HepG2 (cell line): ENCODE measurements around the gene EFL1. TPM values are rescaled to one million over a fixed set of nuclear protein-coding genes. Genes with fewer than 3 reads are reported as not detected.

Experiments
- FOSL2 ChIP-seq: sonication (generic); formaldehyde crosslinking; IDR thresholded peaks from 2 replicates; pipeline ENCODE4 v1.4.0; 2020; ENCODE audit warnings: missing genetic modification reagents
- GATAD2A ChIP-seq: IDR thresholded peaks from 2 replicates; pipeline ENCODE4 v1.6.1; 2016
- HMGA1 ChIP-seq: sonication (generic); formaldehyde crosslinking; conservative IDR thresholded peaks from 2 replicates; pipeline ENCODE4 v1.4.0; 2020; ENCODE audit warnings: missing genetic modification reagents
- HNRNPL ChIP-seq: fragments of 200-400 bp; formaldehyde crosslinking; IDR thresholded peaks from 2 replicates; pipeline ENCODE4 v1.6.1; 2017; ENCODE audit warnings: mild to moderate bottlenecking, low read depth, low read length
- JUNB ChIP-seq: sonication (generic); formaldehyde crosslinking; IDR thresholded peaks from 2 replicates; pipeline ENCODE4 v1.8.0; 2022; ENCODE audit warnings: missing genetic modification reagents, mild to moderate bottlenecking, borderline replicate concordance
- KDM1A ChIP-seq: IDR thresholded peaks from 2 replicates; pipeline ENCODE4 v1.6.1; 2016; ENCODE audit warnings: missing compliant biosample characterization
- MAF1 ChIP-seq: sonication (generic); formaldehyde crosslinking; IDR thresholded peaks from 2 replicates; pipeline ENCODE4 v1.5.0; 2020; ENCODE audit warnings: missing genetic modification reagents, borderline replicate concordance
- MXD4 ChIP-seq: IDR thresholded peaks from 2 replicates; pipeline ENCODE4 v1.6.1; 2016; ENCODE audit warnings: mild to moderate bottlenecking, missing biosample characterization, missing genetic modification reagents
- NFKB2 ChIP-seq: sonication (generic); formaldehyde crosslinking; IDR thresholded peaks from 2 replicates; pipeline ENCODE4 v1.4.0; 2020; ENCODE audit warnings: missing genetic modification reagents, borderline replicate concordance
- NR2F2 ChIP-seq: IDR thresholded peaks from 2 replicates; pipeline ENCODE4 v1.6.1; 2012; ENCODE audit warnings: low read depth, inconsistent platforms, borderline replicate concordance
- PHF21A ChIP-seq: sonication (generic); formaldehyde crosslinking; IDR thresholded peaks from 2 replicates; pipeline ENCODE4 v1.5.0; 2020; ENCODE audit warnings: mild to moderate bottlenecking, missing genetic modification reagents
- SALL1 ChIP-seq: sonication (generic); formaldehyde crosslinking; IDR thresholded peaks from 2 replicates; pipeline ENCODE4 v1.8.0; 2022; ENCODE audit warnings: mild to moderate bottlenecking, missing genetic modification reagents
- SRSF4 ChIP-seq: fragments of 200-400 bp; formaldehyde crosslinking; IDR thresholded peaks from one replicate; pipeline ENCODE4 v1.6.1; 2018; ENCODE audit warnings: mild to moderate bottlenecking, low read depth, low read length, moderate library complexity; ENCODE audit not compliant: poor library complexity, severe bottlenecking
- ZNF558 ChIP-seq: sonication (generic); formaldehyde crosslinking; IDR thresholded peaks from 2 replicates; pipeline ENCODE4 v1.9.0; 2022; ENCODE audit warnings: mild to moderate bottlenecking, missing genetic modification reagents, borderline replicate concordance
- ZNF616 ChIP-seq: sonication (generic); formaldehyde crosslinking; IDR thresholded peaks from 2 replicates; pipeline ENCODE4 v1.5.0; 2020; ENCODE audit warnings: low read depth, mild to moderate bottlenecking, missing genetic modification reagents
- ZNF766 ChIP-seq: sonication (generic); formaldehyde crosslinking; IDR thresholded peaks from 2 replicates; pipeline ENCODE4 v1.5.0; 2020; ENCODE audit warnings: missing genetic modification reagents, borderline replicate concordance
- polyA plus RNA-seq, 8 experiments: library from polyadenylated mRNA; depleted of rRNA in 3 of 8; stranded (reverse) in 7 of 8; unstranded in 1 of 8; fragments of >200 nt; fragmentation: Illumina TruSeq in 4 of 8; extraction: Trizol in 4 of 8; gene quantifications; 2 replicates each; pipeline versions ENCODE4 v1.2.1 to v1.2.3, GENCODE V29; 2011 to 2016; ENCODE audit warnings: low read depth in 4 of 8, missing spikeins in 1 of 8, mixed read lengths in 1 of 8; ENCODE audit not compliant: insufficient read depth in 1 of 8
- total RNA-seq, 5 experiments: library from RNA; depleted of rRNA; stranded (reverse); fragments of >200 nt; fragmentation: Illumina TruSeq; extraction: Trizol; gene quantifications; 2 replicates each; pipeline ENCODE4 v1.2.3, GENCODE V29; 2016; ENCODE audit warnings: low read depth in 1 of 5
- TF ChIP-seq, protein P1 (sequence below): sonication (generic); formaldehyde crosslinking; IDR thresholded peaks from 2 replicates; pipeline ENCODE4 v1.5.0; 2020; ENCODE audit warnings: mild to moderate bottlenecking, missing genetic modification reagents
- TF ChIP-seq, protein P2 (sequence below): sonication (generic); formaldehyde crosslinking; conservative IDR thresholded peaks from 2 replicates; pipeline ENCODE4 v1.8.0; 2022; ENCODE audit warnings: missing genetic modification reagents
- TF ChIP-seq, protein P3 (sequence below): IDR thresholded peaks from 2 replicates; pipeline ENCODE4 v1.6.1; 2016; ENCODE audit warnings: missing genetic modification reagents, missing compliant biosample characterization
- TF ChIP-seq, protein P4 (sequence below): sonication (generic); formaldehyde crosslinking; IDR thresholded peaks from 2 replicates; pipeline ENCODE4 v1.4.0; 2020; ENCODE audit warnings: mild to moderate bottlenecking, low read depth, missing genetic modification reagents

EFL1 gene
- total and polyA plus RNA-seq, 2 of the 13 experiments (the other 11 are each of a cell fraction or from before 2014, with no cell fraction given), result 6.4 to 12.0 TPM

DNA sequence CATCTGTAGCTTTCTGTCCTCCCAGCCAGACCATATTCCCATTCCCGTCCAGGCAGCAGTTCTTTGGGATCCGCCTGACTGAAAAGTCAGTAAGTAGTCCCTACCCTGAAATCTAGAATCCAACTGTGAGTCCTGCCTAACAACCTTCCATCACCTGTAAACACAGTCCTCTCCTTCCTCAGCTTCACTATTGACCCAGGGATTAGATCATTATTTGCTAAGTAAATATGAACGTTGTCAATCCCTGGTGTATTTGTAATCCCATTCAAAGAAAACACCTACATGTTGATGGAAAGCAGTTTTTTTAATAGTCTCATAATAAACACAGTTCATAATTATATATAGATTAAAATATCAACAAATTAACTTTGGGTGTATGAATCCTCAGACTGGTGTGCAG lies 816 bp upstream of the EFL1 start (continued):
- TF ChIP-seq, protein P1, sequence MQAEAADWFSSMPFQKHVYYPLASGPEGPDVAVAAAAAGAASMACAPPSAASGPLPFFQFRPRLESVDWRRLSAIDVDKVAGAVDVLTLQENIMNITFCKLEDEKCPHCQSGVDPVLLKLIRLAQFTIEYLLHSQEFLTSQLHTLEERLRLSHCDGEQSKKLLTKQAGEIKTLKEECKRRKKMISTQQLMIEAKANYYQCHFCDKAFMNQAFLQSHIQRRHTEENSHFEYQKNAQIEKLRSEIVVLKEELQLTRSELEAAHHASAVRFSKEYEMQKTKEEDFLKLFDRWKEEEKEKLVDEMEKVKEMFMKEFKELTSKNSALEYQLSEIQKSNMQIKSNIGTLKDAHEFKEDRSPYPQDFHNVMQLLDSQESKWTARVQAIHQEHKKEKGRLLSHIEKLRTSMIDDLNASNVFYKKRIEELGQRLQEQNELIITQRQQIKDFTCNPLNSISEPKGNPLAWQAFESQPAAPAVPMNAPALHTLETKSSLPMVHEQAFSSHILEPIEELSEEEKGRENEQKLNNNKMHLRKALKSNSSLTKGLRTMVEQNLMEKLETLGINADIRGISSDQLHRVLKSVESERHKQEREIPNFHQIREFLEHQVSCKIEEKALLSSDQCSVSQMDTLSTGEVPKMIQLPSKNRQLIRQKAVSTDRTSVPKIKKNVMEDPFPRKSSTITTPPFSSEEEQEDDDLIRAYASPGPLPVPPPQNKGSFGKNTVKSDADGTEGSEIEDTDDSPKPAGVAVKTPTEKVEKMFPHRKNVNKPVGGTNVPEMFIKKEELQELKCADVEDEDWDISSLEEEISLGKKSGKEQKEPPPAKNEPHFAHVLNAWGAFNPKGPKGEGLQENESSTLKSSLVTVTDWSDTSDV, result no peak
- TF ChIP-seq KDM1A (CRISPR knock-in tag) (peak; percentile 81; the same call in 1 of the 2 replicates), SRSF4 (no peak), JUNB (CRISPR knock-in tag) (no peak; the same call in 1 of the 2 replicates), PHF21A (CRISPR knock-in tag) (no peak; the same call in 1 of the 2 replicates), GATAD2A (peak; percentile 93), ZNF616 (CRISPR knock-in tag) (no peak), NR2F2 (peak; percentile 86), HNRNPL (no peak), ZNF558 (CRISPR knock-in tag) (no peak), FOSL2 (CRISPR knock-in tag) (peak; percentile 70), SALL1 (CRISPR knock-in tag) (no peak; the same call in 1 of the 2 replicates), HMGA1 (no peak), ZNF766 (CRISPR knock-in tag) (no peak), MXD4 (peak; percentile 54; the same call in 1 of the 2 replicates), NFKB2 (CRISPR knock-in tag) (no peak), MAF1 (no peak)
- TF ChIP-seq, protein P2, sequence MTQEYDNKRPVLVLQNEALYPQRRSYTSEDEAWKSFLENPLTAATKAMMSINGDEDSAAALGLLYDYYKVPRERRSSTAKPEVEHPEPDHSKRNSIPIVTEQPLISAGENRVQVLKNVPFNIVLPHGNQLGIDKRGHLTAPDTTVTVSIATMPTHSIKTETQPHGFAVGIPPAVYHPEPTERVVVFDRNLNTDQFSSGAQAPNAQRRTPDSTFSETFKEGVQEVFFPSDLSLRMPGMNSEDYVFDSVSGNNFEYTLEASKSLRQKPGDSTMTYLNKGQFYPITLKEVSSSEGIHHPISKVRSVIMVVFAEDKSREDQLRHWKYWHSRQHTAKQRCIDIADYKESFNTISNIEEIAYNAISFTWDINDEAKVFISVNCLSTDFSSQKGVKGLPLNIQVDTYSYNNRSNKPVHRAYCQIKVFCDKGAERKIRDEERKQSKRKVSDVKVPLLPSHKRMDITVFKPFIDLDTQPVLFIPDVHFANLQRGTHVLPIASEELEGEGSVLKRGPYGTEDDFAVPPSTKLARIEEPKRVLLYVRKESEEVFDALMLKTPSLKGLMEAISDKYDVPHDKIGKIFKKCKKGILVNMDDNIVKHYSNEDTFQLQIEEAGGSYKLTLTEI (CRISPR knock-in tag), result no peak
- TF ChIP-seq, protein P3, sequence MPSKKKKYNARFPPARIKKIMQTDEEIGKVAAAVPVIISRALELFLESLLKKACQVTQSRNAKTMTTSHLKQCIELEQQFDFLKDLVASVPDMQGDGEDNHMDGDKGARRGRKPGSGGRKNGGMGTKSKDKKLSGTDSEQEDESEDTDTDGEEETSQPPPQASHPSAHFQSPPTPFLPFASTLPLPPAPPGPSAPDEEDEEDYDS (CRISPR knock-in tag), result peak; percentile 12; the same call in 1 of the 2 replicates
- TF ChIP-seq, protein P4, sequence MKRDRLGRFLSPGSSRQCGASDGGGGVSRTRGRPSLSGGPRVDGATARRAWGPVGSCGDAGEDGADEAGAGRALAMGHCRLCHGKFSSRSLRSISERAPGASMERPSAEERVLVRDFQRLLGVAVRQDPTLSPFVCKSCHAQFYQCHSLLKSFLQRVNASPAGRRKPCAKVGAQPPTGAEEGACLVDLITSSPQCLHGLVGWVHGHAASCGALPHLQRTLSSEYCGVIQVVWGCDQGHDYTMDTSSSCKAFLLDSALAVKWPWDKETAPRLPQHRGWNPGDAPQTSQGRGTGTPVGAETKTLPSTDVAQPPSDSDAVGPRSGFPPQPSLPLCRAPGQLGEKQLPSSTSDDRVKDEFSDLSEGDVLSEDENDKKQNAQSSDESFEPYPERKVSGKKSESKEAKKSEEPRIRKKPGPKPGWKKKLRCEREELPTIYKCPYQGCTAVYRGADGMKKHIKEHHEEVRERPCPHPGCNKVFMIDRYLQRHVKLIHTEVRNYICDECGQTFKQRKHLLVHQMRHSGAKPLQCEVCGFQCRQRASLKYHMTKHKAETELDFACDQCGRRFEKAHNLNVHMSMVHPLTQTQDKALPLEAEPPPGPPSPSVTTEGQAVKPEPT (CRISPR knock-in tag), result no peak
